Suprapubic skin (tissue), 3 donors: ENCODE results near the gene P4HA2.

Source experiments
- POLR2A ChIP-seq, 2 donors: fragments of 450-650 bp; IDR thresholded peaks; one replicate each; pipeline ENCODE4 v1.6.1; 2017; ENCODE audit warnings: antibody characterized with exemption in 2 of 2, mild to moderate bottlenecking in 2 of 2, moderate library complexity in 2 of 2
- TF ChIP-seq, protein P1 (sequence below), 2 donors: fragments of 200-600 bp in 1 of 2; fragments of 450-650 bp in 1 of 2; sonication (generic) in 1 of 2; IDR thresholded peaks; one replicate each; pipeline ENCODE4 v1.5.1; 2016 to 2019; ENCODE audit warnings: antibody characterized with exemption in 2 of 2, mild to moderate bottlenecking in 1 of 2, moderate library complexity in 1 of 2

DNA sequence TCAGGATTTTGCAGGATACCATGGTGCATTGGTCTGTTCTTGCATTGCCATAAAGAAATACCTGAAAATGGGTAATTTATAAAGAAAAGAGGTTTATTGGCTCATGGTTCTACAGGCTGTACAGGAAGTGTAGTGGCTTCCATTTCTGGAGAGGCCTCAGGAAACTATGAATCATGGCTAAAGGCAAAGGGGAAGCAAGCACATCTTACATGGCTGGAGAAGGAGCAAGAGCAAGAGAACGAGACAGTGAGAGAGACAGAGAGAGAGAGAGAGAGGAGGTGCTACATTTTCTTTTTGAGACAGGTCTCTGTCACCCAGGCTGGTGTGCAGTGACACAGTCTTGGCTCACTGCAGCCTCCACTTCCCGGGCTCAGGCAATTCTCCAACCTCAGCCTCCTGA lies 43.9 kb downstream of the P4HA2 start:
- TF ChIP-seq, protein P1, sequence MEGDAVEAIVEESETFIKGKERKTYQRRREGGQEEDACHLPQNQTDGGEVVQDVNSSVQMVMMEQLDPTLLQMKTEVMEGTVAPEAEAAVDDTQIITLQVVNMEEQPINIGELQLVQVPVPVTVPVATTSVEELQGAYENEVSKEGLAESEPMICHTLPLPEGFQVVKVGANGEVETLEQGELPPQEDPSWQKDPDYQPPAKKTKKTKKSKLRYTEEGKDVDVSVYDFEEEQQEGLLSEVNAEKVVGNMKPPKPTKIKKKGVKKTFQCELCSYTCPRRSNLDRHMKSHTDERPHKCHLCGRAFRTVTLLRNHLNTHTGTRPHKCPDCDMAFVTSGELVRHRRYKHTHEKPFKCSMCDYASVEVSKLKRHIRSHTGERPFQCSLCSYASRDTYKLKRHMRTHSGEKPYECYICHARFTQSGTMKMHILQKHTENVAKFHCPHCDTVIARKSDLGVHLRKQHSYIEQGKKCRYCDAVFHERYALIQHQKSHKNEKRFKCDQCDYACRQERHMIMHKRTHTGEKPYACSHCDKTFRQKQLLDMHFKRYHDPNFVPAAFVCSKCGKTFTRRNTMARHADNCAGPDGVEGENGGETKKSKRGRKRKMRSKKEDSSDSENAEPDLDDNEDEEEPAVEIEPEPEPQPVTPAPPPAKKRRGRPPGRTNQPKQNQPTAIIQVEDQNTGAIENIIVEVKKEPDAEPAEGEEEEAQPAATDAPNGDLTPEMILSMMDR (IDR thresholded peaks at IDR 0.05) = no peak
- no peak for TF ChIP-seq POLR2A (IDR thresholded peaks at IDR 0.05)
